Right lobe of liver (tissue), 6 donors: ENCODE data around the gene HDAC9. TPM values are rescaled to one million over a fixed set of nuclear protein-coding genes. Genes with fewer than 3 reads are reported as not detected.
A peak's percentile ranks its signal among the peaks of the same experiment; 100 is the strongest.

Experiments used
- ATAC-seq, 4 donors: fragments of 200-7000 bp; cut with Tn5 transposase; one replicate each; pipeline ENCODE4 v1.9.1; 2020; ENCODE audit warnings: mild to moderate bottlenecking in 4 of 4, moderate library complexity in 4 of 4
- DNase-seq, 3 donors: peaks; one replicate each; pipeline ENCODE4 v3.0.0-alpha.2; 2020
- H3K27ac ChIP-seq, 3 donors: fragments of 200-600 bp; one replicate each; pipeline ENCODE4 v1.8.0; 2022
- H3K27me3 ChIP-seq, 2 donors: fragments of 200-600 bp; one replicate each; pipeline ENCODE4 v1.8.0; 2022
- H3K36me3 ChIP-seq, 4 donors: fragments of 200-600 bp; sonication (generic) in 1 of 4; one replicate each; pipeline versions ENCODE4 v1.5.1 to v1.8.0; 2017 to 2022; ENCODE audit warnings: control low read depth in 1 of 4
- H3K4me1 ChIP-seq, 4 donors: fragments of 200-600 bp; sonication (generic) in 1 of 4; one replicate each; pipeline versions ENCODE4 v1.5.1 to v1.8.0; 2017 to 2022; ENCODE audit warnings: control low read depth in 1 of 4
- H3K4me3 ChIP-seq, 3 donors: fragments of 200-600 bp; one replicate each; pipeline ENCODE4 v1.8.0; 2022
- H3K9me3 ChIP-seq, 4 donors: fragments of 200-600 bp; sonication (generic) in 1 of 4; one replicate each; pipeline versions ENCODE4 v1.5.1 to v1.8.0; 2017 to 2022; ENCODE audit warnings: control low read depth in 1 of 4
- POLR2A ChIP-seq: fragments of 450-650 bp; IDR thresholded peaks from one replicate; pipeline ENCODE4 v1.6.1; 2017; ENCODE audit warnings: antibody characterized with exemption, mild to moderate bottlenecking
- WGBS: methylation state at CpG from one replicate; pipeline ENCODE4 v1.1.6; 2018; ENCODE audit warnings: low coverage, low lambda C conversion rate; ENCODE audit not compliant: insufficient coverage; ENCODE audit errors: missing lambda C conversion rate; 5-methylcytosine and 5-hydroxymethylcytosine counted together
- intact Hi-C, 2 donors: fragments of 100-400 bp; cut with DNase I; formaldehyde crosslinking; loops; one replicate each; pipeline versions ENCODE4 v1.11.2 to v1.14.1; 2022
- total RNA-seq, 6 experiments: library from RNA; depleted of rRNA in 2 of 6; stranded (reverse); fragments of >200 nt in 2 of 6; fragmentation: NEBNext Ultra II Directional in 3 of 6; extraction: Animal tissue kit (Norgen Biotek cat#: 25700) in 3 of 6; gene quantifications; one replicate each; pipeline versions ENCODE4 v1.1.0 to v1.2.4, GENCODE V29; 2016 to 2023
- TF ChIP-seq, protein P1 (sequence below), 4 donors: fragments of 200-600 bp in 3 of 4; fragments of 450-650 bp in 1 of 4; IDR thresholded peaks; one replicate each; pipeline versions ENCODE4 v1.5.1 to v1.8.0; 2016 to 2022; ENCODE audit warnings: antibody characterized with exemption in 4 of 4, mild to moderate bottlenecking in 2 of 4
- donor health status: DM: no; HTN: yes; CAD: no.
- donor health status: DM: no; HTN: no; CAD: no.
- donor health status: DM: no; HTN: no; CAD: no.
- donor health status: DM: no; HTN: yes; CAD: no.
- donor health status: DM: no; HTN: yes; CAD: no.

The HDAC9 gene
- total RNA-seq, 6 experiments from 2014 or later: 1.0 to 4.1 (median 2.5) TPM

DNA sequence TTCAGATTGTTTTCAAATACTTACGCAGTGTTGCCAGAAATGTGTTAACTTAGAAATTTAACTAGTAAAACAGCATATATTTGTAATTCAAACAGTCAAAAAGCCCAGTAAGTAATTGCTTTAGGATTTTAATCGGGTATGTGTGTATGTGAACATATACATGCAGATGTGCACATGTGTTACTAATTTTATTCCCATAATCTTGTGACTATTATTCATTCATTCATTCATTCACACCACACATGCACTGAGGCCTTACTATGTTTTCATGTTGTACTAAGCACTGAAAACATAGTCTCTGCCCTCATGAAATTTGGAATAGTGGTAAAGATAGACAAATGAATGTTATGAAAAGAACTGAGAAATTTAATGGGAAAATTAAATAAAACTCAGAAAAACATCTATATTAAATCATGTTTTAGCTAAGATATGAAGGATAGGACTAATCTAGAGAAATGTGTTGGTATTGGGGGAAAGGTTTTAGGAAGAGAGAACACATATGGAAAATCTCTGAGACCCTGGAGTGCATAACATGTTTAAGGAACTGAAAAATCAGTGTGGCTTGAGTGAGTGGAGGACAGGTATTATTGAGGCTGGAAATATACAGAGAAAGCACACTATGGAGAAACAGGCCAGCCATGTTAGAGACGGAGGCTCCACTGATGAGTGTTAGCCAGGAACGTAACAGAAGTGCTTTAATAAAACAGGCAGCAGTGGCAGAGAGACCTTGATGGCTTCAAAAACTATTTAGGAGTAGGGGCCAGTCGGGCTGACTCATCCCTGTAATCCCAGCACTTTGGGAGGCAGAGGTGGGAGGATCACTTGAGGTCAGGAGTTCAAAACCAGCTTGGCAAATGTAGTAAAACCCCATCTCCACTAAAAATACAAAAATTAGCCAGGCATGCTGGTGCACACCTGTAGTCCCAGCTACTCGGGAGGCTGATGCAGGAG lies 80.3 kb downstream of the HDAC9 start:
- WGBS: 67% methylated on average over 5 of the region's 6 CpGs
- Histone ChIP-seq H3K4me3 (no peak overlapping the region), H3K4me1 (peaks cover 0 to 2% (median 0%) of the 10 kb centered on the region in 4 donors), H3K36me3 (no peaks in the 10 kb centered on the region), H3K27me3 (no peaks in the 10 kb centered on the region), H3K27ac (no peak overlapping the region), H3K9me3 (no peaks in the 10 kb centered on the region)
- DNase-seq (no peak), ATAC-seq (no peak)
- TF ChIP-seq, protein P1, sequence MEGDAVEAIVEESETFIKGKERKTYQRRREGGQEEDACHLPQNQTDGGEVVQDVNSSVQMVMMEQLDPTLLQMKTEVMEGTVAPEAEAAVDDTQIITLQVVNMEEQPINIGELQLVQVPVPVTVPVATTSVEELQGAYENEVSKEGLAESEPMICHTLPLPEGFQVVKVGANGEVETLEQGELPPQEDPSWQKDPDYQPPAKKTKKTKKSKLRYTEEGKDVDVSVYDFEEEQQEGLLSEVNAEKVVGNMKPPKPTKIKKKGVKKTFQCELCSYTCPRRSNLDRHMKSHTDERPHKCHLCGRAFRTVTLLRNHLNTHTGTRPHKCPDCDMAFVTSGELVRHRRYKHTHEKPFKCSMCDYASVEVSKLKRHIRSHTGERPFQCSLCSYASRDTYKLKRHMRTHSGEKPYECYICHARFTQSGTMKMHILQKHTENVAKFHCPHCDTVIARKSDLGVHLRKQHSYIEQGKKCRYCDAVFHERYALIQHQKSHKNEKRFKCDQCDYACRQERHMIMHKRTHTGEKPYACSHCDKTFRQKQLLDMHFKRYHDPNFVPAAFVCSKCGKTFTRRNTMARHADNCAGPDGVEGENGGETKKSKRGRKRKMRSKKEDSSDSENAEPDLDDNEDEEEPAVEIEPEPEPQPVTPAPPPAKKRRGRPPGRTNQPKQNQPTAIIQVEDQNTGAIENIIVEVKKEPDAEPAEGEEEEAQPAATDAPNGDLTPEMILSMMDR (IDR thresholded peaks at IDR 0.05): no peak
- no peak for TF ChIP-seq POLR2A
- intact Hi-C loops: loop anchor here in 1 of 2 donors (10.0 kb wide), 1 partner anchor 221 kb away; no protein-coding TSS in a partner anchor

DNA sequence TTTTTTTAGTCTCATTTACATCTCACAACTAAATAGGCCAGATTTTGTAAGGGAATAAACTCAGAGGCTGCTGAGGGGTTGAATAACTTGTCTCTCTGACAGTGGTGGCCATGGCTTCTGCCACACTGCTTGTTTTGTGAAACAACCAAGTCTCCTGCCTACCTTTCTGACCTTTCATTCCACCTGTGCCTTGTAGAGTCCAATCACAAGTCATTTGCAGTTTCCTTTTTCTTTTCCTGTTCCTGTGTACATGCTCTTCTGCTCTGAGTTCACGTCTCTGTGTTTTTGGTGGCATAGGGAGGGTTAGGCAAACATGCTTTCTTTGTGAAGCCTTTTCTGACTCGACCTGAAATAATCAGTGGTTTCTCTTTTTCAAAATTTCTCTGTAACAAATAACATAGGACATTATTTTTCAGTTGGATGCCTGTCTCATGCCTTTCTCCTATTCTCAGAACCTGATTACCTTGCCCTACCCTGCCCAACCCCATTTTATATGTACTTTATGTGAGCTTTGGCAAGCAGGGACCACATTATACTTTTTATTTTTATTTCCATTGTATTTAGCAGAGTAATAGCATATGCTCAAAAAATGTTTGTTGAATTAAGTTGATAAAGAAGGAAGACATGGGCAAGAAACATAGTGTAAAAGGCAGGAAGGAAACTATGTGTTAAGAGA lies 81.7 kb downstream of the HDAC9 start:
- H3K4me3 ChIP-seq: no peak overlapping the region
- H3K36me3 ChIP-seq: no peaks in the 10 kb centered on the region
- ATAC-seq (no peak), DNase-seq (no peak)
- no peaks in the 10 kb centered on the region for H3K27me3 ChIP-seq
- WGBS: 30% methylated on average over 2 of the region's 2 CpGs
- H3K4me1 ChIP-seq: peaks cover 0 to 9% (median 3%) of the 10 kb centered on the region in 4 donors
- no peak overlapping the region for H3K27ac ChIP-seq
- no peaks in the 10 kb centered on the region for H3K9me3 ChIP-seq
- TF ChIP-seq, protein P1 (IDR thresholded peaks at IDR 0.05): no peak
- no peak for TF ChIP-seq POLR2A
- intact Hi-C loops: loop anchor here in 1 of 2 donors (10.0 kb wide), 1 partner anchor 222 kb away; no protein-coding TSS in a partner anchor

DNA sequence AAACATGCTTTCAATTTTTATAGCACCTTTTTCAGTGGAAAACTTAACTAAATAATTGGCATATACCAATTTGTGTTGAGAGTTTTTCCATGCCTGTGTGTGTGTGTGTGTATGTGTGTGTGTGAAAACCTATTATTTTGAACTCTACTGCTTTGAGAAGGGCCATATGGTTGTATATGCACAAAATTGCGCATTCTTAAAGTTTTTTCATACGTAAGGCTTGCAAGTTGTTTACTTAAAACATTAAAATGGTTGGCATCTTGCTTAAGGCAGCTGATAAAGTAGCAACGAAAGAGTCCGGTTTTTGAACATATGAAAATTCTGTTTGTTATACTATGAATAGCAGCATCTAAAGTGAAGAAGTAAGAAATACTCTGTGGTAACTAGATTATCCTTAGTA lies 84.1 kb downstream of the HDAC9 start:
- intact Hi-C loops: loop anchor here in 1 of 2 donors (10.0 kb wide), 1 partner anchor 225 kb away; no protein-coding TSS in a partner anchor
- no peaks in the 10 kb centered on the region for H3K9me3 ChIP-seq
- no peaks in the 10 kb centered on the region for H3K36me3 ChIP-seq
- H3K4me1 ChIP-seq: peaks cover 0 to 9% (median 3%) of the 10 kb centered on the region in 4 donors
- TF ChIP-seq POLR2A: no peak
- TF ChIP-seq, protein P1 (IDR thresholded peaks at IDR 0.05): no peak
- ATAC-seq (no peak), DNase-seq (no peak)
- no peaks in the 10 kb centered on the region for H3K27me3 ChIP-seq
- 79% methylated on average over 4 of the region's 4 CpGs for whole genome bisulfite sequencing
- no peak overlapping the region for H3K4me3 ChIP-seq
- H3K27ac ChIP-seq: no peak overlapping the region

DNA sequence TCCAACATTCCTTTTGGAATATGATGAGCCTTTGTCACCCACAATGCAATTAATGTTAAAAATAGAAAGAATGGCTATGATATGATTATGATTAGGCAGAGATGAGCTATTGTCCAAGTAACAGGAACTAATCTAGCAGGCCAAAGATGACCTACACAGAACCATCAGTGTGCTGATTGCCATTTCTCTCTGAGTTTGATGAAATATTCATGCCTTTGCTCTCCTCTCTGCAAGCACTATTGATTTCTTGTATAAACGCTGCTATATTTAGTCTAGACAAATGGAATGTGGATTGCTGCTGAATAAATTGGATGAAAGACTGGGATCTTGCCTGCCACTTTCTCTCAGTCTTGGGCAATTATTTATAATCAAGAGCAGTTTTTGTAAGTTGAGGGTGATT lies 85.4 kb downstream of the HDAC9 start:
- H3K9me3 ChIP-seq: no peaks in the 10 kb centered on the region
- no peak for DNase-seq
- TF ChIP-seq POLR2A: no peak
- TF ChIP-seq, protein P1 (IDR thresholded peaks at IDR 0.05): no peak
- peak; percentile 26 to 83 (median 64) for ATAC-seq
- no peaks in the 10 kb centered on the region for H3K27me3 ChIP-seq
- H3K4me3 ChIP-seq: no peak overlapping the region
- no peaks in the 10 kb centered on the region for H3K36me3 ChIP-seq
- 33% methylated on average over 1 of the region's 1 CpG for WGBS
- H3K27ac ChIP-seq: no peak overlapping the region
- intact Hi-C loops: no loop called here
- peaks cover 0 to 9% (median 3%) of the 10 kb centered on the region in 4 donors for H3K4me1 ChIP-seq
